Measurements from ENCODE around the gene ADD1.

Gene ADD1

DNA sequence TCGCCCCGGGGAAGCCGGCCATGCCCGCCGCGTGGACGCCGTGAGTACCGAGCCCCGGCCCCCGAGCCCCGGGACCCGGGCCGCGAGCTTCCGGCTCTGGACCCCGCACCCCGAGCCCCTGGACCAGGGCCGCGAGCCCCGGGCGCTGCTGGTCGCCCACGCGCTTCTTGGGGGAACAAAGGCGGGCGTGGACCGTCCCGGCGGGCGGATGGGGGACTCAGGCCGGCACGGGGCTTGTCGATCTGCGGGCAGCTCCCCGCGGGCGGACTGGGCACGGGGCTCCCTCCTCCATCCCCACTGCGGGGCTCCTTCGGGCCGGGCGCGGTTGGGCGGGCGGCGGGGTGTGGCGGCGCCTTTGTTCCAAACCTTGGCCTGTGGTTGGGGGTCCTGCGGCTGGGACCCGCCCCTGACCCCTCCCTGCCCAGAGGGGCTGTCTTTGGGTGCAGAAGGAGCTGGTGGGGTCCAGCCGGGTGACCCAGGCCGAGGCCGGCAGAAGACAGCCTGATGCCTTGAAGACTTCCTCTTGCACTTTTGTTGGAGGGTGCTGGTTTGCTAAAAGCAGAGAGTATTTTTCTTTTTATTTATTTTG lies 25.2 kb upstream of the ADD1 start:
- TF ChIP-seq, protein P1, sequence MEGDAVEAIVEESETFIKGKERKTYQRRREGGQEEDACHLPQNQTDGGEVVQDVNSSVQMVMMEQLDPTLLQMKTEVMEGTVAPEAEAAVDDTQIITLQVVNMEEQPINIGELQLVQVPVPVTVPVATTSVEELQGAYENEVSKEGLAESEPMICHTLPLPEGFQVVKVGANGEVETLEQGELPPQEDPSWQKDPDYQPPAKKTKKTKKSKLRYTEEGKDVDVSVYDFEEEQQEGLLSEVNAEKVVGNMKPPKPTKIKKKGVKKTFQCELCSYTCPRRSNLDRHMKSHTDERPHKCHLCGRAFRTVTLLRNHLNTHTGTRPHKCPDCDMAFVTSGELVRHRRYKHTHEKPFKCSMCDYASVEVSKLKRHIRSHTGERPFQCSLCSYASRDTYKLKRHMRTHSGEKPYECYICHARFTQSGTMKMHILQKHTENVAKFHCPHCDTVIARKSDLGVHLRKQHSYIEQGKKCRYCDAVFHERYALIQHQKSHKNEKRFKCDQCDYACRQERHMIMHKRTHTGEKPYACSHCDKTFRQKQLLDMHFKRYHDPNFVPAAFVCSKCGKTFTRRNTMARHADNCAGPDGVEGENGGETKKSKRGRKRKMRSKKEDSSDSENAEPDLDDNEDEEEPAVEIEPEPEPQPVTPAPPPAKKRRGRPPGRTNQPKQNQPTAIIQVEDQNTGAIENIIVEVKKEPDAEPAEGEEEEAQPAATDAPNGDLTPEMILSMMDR (IDR thresholded peaks at IDR 0.05; ENCODE audit: low read depth, low read length) = no peak
- in situ Hi-C loops (cut with HindIII; ENCODE audit: low sequenced_read_pairs) = no loop called here
- H3K4me3 ChIP-seq (ENCODE audit: low read depth, low read length) = peak overlapping the region; percentile 48
- DNase-seq (ENCODE audit: low read depth, low spot score) = no peak

DNA sequence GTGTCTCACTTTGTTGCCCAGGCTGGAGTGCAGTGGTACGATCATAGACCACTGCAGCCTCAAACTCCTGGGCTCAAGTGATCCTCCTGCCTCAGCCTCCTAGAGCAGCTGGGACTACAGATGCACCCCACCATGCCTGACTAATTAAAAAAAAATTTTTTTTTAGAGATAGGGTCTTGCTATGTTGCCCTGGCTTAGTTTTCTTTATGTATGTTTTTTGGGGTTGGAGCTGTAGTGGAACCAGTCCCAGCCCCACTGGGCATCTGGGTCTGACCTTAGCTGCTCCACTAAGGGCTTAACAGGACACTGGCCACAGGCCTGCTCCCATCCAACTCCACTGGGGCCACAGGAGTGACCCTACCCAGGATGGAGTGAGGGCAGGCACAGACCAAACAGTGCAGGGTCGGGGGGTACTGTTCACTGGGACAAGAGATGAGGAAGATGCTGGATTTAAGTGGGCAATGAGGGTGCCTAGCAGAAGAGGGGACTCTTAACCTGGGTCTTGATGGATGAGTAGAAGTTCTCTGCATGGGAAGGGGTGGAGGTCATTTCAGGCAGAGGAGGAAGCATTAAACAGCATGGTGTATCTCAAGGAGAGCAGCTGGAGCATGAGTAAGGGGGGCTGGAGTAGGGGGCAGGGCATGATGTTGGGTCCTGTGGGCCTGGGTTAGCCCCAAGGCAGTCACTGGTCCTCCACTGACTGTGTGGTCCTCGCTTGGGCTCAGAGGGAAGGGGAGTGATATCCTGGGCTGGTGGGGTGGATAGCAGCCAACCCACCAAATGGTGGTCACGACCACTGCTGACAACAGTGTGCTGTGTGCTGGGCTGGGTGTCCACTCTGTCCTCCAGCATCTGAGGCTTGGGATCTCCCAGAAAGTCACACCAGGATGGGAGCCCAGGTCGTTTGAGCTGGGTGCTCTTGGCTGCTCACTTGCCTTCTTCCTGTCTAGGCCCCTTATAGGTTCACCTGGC lies 24.1 kb upstream of the ADD1 start:
- H3K4me3 ChIP-seq (ENCODE audit: low read depth, low read length) = peak overlapping the region; percentile 48
- in situ Hi-C loops (cut with HindIII; ENCODE audit: low sequenced_read_pairs) = no loop called here
- DNase-seq (ENCODE audit: low read depth, low spot score) = no peak
- TF ChIP-seq, protein P1 (IDR thresholded peaks at IDR 0.05; ENCODE audit: low read depth, low read length) = no peak

DNA sequence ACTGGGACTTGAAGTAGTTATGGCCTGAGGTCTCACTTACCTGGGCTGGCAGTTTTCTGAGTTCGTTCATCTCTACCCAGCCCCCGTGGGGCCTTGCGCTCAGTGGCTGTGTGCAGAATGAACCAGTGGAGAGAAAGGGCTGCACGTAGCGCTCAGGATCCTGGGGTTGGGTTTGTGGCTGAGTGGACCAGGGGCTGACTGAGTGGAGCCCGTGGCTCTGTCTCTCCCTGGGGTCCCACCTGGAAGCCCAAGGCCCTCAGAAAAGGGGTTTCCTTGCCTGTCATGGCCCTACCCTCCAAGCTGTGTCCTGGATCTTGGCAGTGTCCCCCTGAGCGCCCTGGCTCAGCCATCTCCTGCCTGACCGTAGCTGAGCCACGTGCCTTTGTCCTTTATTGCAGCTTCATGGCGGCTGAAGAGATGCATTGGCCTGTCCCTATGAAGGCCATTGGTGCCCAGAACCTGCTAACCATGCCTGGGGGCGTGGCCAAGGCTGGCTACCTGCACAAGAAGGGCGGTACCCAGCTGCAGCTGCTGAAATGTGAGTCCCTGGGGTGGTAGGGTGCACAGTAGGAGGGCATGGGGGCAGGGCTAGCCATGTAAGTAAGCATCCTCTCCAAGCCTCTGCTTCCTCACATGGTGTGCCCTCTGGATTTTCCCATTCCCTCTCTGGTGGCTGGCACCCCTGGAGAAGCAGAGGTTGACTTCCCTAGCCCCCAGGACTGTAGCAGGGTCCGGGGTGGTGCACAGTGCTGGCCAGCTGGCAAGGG lies 23.2 kb upstream of the ADD1 start:
- in situ Hi-C loops (cut with HindIII; ENCODE audit: low sequenced_read_pairs) = no loop called here
- no peak overlapping the region for H3K4me3 ChIP-seq (ENCODE audit: low read depth, low read length)
- TF ChIP-seq, protein P1 (IDR thresholded peaks at IDR 0.05; ENCODE audit: low read depth, low read length) = no peak
- no peak for DNase-seq (ENCODE audit: low read depth, low spot score)

DNA sequence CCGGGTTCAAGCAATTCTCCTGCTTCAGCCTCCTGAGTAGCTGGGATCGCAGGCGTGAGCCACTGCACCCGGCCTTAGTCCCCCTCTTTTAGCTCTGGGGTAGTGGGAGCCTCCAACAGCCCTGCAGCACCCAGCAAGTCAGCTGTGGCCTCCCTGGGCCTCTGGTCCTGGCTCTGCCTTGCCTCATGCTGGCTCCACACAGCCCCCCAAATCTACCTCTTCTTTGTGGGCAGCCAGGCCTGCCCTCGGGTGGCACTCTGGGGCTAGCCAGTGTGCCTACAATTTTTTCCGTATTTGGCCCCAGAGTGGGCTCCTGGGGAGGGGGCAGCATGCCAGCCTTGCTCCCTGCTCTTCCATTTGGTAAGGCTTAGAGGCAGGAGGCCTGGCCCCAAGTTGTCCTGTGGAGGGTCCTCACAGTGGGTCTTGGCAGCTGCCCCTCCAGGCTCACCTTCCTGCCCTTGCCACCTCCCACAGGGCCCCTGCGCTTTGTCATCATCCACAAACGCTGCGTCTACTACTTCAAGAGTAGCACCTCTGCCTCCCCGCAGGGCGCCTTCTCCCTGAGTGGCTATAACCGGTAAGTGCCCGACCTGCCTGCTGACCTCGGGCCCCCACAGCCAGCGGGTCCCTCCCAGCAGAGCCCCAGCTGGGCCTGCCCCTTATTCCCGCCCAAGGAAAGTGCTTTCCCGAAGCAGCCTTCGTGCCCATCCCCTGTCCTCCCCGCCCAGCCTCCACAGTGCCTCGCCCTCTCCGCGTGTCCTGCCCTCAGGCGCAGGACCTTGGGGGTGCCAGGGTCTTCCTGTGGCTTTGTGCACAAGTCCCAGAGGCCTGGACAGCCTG lies 21.0 kb upstream of the ADD1 start:
- no peak for DNase-seq (ENCODE audit: low read depth, low spot score)
- TF ChIP-seq, protein P1 (IDR thresholded peaks at IDR 0.05; ENCODE audit: low read depth, low read length) = no peak
- in situ Hi-C loops (cut with HindIII; ENCODE audit: low sequenced_read_pairs) = no loop called here
- H3K4me3 ChIP-seq (ENCODE audit: low read depth, low read length) = no peak overlapping the region

DNA sequence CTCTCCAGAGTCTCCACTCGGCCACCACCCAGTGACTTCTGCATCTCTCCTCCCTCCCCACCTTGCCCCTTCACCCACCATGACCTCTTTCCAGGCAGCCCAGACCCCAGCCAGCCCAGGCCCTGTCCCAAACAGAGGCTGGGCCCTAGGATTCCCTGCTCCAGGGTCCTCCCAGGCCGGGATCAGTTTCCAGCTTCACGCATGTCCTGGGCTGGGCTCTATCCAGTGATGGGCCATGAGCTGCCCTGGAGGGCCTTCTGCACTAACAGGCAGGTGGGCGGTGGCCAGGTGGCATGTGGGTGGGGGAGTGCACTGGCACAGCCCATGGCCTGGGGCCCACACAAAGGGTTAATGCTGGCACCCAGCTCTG lies 20.4 kb upstream of the ADD1 start:
- DNase-seq (ENCODE audit: low read depth, low spot score) = no peak

More for the DNA sequence above, 20.4 kb upstream of the ADD1 start:
- in situ Hi-C loops (cut with HindIII; ENCODE audit: low sequenced_read_pairs) = no loop called here
- no peak overlapping the region for H3K4me3 ChIP-seq (ENCODE audit: low read depth, low read length)
- TF ChIP-seq, protein P1 (IDR thresholded peaks at IDR 0.05; ENCODE audit: low read depth, low read length) = no peak

Data from astrocyte of the spinal cord (primary cell).